ENCODE results near the gene CFAP46.

DNA sequence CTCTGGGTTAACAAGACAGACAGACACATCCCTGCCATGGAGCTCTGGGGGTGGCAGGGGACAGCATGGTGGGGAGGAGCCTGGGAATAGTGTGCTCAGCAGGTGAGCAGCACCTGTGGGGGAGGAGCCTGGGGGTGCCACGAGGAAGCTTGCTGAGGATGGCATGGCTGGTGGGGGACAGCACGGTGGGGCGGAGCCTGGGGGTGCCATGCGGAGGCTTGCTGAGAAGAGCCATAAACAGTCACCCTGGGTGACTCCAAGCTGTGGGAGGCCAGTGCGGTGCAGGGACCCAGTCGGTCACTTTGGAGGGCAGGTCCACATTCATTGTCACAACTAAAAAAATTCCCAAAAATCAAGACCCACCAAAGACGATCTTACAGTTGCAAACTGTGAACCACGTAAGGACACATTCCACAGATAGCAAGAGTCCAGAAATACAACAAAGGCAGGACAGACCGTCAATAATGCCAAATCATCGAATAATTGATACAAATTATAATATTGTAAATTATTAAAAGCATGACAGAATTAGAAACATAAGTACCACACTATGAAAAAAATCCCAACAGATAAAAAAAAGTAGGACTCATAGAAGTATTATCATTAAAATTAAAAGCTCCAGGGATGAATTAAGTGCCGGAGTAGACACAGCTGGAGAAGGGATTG lies 180.8 kb downstream of the CFAP46 start:
- TF ChIP-seq SP1 (IDR thresholded peaks at IDR 0.05; ENCODE audit: low read depth, low read length) = no peak
- no peak for TF ChIP-seq RFX5 (IDR thresholded peaks at IDR 0.05; ENCODE audit: borderline replicate concordance, low read depth, low read length)
- TF ChIP-seq, protein P1, sequence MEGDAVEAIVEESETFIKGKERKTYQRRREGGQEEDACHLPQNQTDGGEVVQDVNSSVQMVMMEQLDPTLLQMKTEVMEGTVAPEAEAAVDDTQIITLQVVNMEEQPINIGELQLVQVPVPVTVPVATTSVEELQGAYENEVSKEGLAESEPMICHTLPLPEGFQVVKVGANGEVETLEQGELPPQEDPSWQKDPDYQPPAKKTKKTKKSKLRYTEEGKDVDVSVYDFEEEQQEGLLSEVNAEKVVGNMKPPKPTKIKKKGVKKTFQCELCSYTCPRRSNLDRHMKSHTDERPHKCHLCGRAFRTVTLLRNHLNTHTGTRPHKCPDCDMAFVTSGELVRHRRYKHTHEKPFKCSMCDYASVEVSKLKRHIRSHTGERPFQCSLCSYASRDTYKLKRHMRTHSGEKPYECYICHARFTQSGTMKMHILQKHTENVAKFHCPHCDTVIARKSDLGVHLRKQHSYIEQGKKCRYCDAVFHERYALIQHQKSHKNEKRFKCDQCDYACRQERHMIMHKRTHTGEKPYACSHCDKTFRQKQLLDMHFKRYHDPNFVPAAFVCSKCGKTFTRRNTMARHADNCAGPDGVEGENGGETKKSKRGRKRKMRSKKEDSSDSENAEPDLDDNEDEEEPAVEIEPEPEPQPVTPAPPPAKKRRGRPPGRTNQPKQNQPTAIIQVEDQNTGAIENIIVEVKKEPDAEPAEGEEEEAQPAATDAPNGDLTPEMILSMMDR (IDR thresholded peaks at IDR 0.05; ENCODE audit: control extremely low read depth in 1 of 3, insufficient read depth in 1 of 3, low read depth in 1 of 3, low read length in 3 of 3) = no peak
- TF ChIP-seq ATF3 (IDR thresholded peaks at IDR 0.05; ENCODE audit: insufficient read depth, low read depth, low read length) = no peak
- TF ChIP-seq CEBPB (IDR thresholded peaks at IDR 0.05; ENCODE audit: low read depth, low read length) = no peak
- TF ChIP-seq MAX (IDR thresholded peaks at IDR 0.05) = no peak
- TF ChIP-seq EP300 (IDR thresholded peaks at IDR 0.05; ENCODE audit: borderline replicate concordance in 1 of 2, low read depth in 2 of 2, low read length in 2 of 2) = no peak
- no peak for TF ChIP-seq POLR2AphosphoS5 (IDR thresholded peaks at IDR 0.05; ENCODE audit: low read depth, low read length)
- TF ChIP-seq GABPA (IDR thresholded peaks at IDR 0.05; ENCODE audit: borderline replicate concordance, insufficient read depth, low read length) = no peak
- TF ChIP-seq KDM1A (IDR thresholded peaks at IDR 0.05; ENCODE audit: borderline replicate concordance, low read length) = no peak
- no peak for TF ChIP-seq CHD2 (IDR thresholded peaks at IDR 0.05; ENCODE audit: low read length)
